Type B pancreatic cell (in vitro differentiated cells): Measurements from ENCODE around the gene REM1. TPM values are rescaled to one million over a fixed set of nuclear protein-coding genes. Genes with fewer than 3 reads are reported as not detected.

ENCODE experiments used
- DNase-seq: peaks from one replicate; pipeline ENCODE4 v3.0.0; 2021; ENCODE audit warnings: mixed read lengths; ENCODE audit not compliant: unreplicated experiment; ENCODE audit errors: extremely low spot score
- H3K27ac Mint-ChIP-seq: 2 replicates; pipeline ENCODE4 v1.8.0; 2021; ENCODE audit warnings: mild to moderate bottlenecking, mixed read lengths
- H3K27me3 Mint-ChIP-seq: 2 replicates; pipeline ENCODE4 v1.8.0; 2021; ENCODE audit warnings: mixed read lengths
- H3K36me3 Mint-ChIP-seq: 2 replicates; pipeline ENCODE4 v1.8.0; 2021; ENCODE audit warnings: mixed read lengths
- H3K4me1 Mint-ChIP-seq: one replicate; pipeline ENCODE4 v1.8.0; 2021; ENCODE audit warnings: mixed read lengths; ENCODE audit not compliant: unreplicated experiment
- H3K4me3 Mint-ChIP-seq: 2 replicates; pipeline ENCODE4 v1.8.0; 2021; ENCODE audit warnings: mild to moderate bottlenecking, mixed read lengths
- H3K9me3 Mint-ChIP-seq: 2 replicates; pipeline ENCODE4 v1.8.0; 2021; ENCODE audit warnings: mixed read lengths
- total RNA-seq: library from RNA; stranded (reverse); gene quantifications from 2 replicates; pipeline ENCODE4 v1.2.1, GENCODE V29; 2021; ENCODE audit warnings: low replicate concordance
- TF ChIP-seq, protein P1 (sequence below): fragments of 200-600 bp; sonication (generic); conservative IDR thresholded peaks from 2 replicates; pipeline ENCODE4 v1.5.0; 2021; ENCODE audit warnings: antibody characterized with exemption, mild to moderate bottlenecking

REM1 gene
- total RNA-seq, 1 donor from 2014 or later, result not detected

GRCh38 chr20:31472395-31473330, 2.4 kb upstream of the REM1 start:
- H3K27me3 Mint-ChIP-seq, result peaks cover 29% of the 10 kb centered on the region
- no peak for DNase-seq
- no peak overlapping the region for H3K4me3 Mint-ChIP-seq
- H3K27ac Mint-ChIP-seq, result no peak overlapping the region
- H3K4me1 Mint-ChIP-seq, result no peaks in the 10 kb centered on the region
- H3K36me3 Mint-ChIP-seq, result peaks cover 4% of the 10 kb centered on the region
- TF ChIP-seq, protein P1, sequence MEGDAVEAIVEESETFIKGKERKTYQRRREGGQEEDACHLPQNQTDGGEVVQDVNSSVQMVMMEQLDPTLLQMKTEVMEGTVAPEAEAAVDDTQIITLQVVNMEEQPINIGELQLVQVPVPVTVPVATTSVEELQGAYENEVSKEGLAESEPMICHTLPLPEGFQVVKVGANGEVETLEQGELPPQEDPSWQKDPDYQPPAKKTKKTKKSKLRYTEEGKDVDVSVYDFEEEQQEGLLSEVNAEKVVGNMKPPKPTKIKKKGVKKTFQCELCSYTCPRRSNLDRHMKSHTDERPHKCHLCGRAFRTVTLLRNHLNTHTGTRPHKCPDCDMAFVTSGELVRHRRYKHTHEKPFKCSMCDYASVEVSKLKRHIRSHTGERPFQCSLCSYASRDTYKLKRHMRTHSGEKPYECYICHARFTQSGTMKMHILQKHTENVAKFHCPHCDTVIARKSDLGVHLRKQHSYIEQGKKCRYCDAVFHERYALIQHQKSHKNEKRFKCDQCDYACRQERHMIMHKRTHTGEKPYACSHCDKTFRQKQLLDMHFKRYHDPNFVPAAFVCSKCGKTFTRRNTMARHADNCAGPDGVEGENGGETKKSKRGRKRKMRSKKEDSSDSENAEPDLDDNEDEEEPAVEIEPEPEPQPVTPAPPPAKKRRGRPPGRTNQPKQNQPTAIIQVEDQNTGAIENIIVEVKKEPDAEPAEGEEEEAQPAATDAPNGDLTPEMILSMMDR, result no peak
- H3K9me3 Mint-ChIP-seq, result peaks cover 13% of the 10 kb centered on the region

- H3K36me3 Mint-ChIP-seq, result peaks cover 4% of the 10 kb centered on the region
- peaks cover 18% of the 10 kb centered on the region for H3K9me3 Mint-ChIP-seq
- H3K4me3 Mint-ChIP-seq, result no peak overlapping the region
- H3K27me3 Mint-ChIP-seq, result peaks cover 36% of the 10 kb centered on the region
- no peak for DNase-seq
- no peaks in the 10 kb centered on the region for H3K4me1 Mint-ChIP-seq
- TF ChIP-seq, protein P1, result no peak
- H3K27ac Mint-ChIP-seq, result no peak overlapping the region
Observed at GRCh38 chr20:31473331-31474096, 1.6 kb upstream of the REM1 start.

DNA sequence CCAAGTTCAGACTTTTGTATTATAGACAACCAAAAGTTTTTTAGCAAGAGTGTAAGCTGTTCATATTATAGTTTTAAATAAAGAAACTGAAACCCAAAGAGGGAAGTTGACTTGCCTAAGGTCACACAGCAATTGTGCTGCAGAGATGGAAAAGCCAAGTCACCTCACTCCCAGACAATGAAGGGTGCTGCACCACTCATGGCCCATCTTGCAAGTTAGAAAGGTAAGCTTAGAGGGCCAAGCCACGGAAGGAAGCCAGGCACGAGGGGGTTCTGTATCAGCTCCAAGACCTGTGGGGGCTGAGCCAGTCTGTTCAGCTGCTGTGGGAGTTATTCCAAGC, 1.0 kb upstream of the REM1 start:
- Mint-ChIP-seq H3K4me3 (no peak overlapping the region), H3K27me3 (peaks cover 37% of the 10 kb centered on the region), H3K4me1 (no peaks in the 10 kb centered on the region), H3K9me3 (peaks cover 19% of the 10 kb centered on the region), H3K36me3 (peaks cover 4% of the 10 kb centered on the region), H3K27ac (no peak overlapping the region)
- TF ChIP-seq, protein P1, result no peak
- DNase-seq, result no peak

GRCh38 chr20:31475472-31476293, 595 bp downstream of the REM1 start:
- Mint-ChIP-seq H3K9me3 (peaks cover 19% of the 10 kb centered on the region), H3K36me3 (peaks cover 4% of the 10 kb centered on the region), H3K27me3 (peaks cover 37% of the 10 kb centered on the region), H3K4me1 (no peaks in the 10 kb centered on the region), H3K4me3 (no peak overlapping the region), H3K27ac (no peak overlapping the region)
- TF ChIP-seq, protein P1, result no peak
- DNase-seq, result no peak

- Mint-ChIP-seq H3K27me3 (peaks cover 38% of the 10 kb centered on the region), H3K4me3 (no peak overlapping the region), H3K36me3 (peaks cover 4% of the 10 kb centered on the region), H3K4me1 (no peaks in the 10 kb centered on the region), H3K27ac (no peak overlapping the region), H3K9me3 (peaks cover 19% of the 10 kb centered on the region)
- TF ChIP-seq, protein P1, result no peak
- no peak for DNase-seq
Observed at GRCh38 chr20:31476294-31476585, 1.2 kb downstream of the REM1 start.
